ENCODE results near the gene SYNE4. TPM values are rescaled to one million over a fixed set of nuclear protein-coding genes. Genes with fewer than 3 reads are reported as not detected.

Gene SYNE4
- total and polyA plus RNA-seq, 9 of the 15 experiments (the other 6 are each of a cell fraction or from before 2014, with no cell fraction given), result 0.03 to 0.65 (median 0.29) TPM

GRCh38 chr19:36014012-36014924 lies 5.7 kb upstream of the SYNE4 start, which contains the start of gene ALKBH6 (continued):
- TF ChIP-seq FOXK2 (conservative IDR thresholded peaks at IDR 0.05 in 1 of 2, IDR thresholded peaks at IDR 0.05 in 1 of 2; ENCODE audit: low read depth in 2 of 2) (peak in 1 of 2 experiments; percentile 15; a peak in 1 of 4 replicates), ZHX1 (conservative IDR thresholded peaks at IDR 0.05; ENCODE audit: low read length) (no peak), TRIM24 (IDR thresholded peaks at IDR 0.05) (no peak), ZEB2 (IDR thresholded peaks at IDR 0.05) (no peak; the same call in 1 of the 2 replicates), STAT5B (CRISPR knock-in tag; IDR thresholded peaks at IDR 0.05) (no peak), KLF16 (IDR thresholded peaks at IDR 0.05) (no peak), SREBF2 (CRISPR knock-in tag; IDR thresholded peaks at IDR 0.05) (no peak), ZNF212 (CRISPR knock-in tag; IDR thresholded peaks at IDR 0.05) (no peak), HNRNPH1 (optimal IDR thresholded peaks at IDR 0.05; ENCODE audit: low read depth, low read length) (no peak), LARP7 (IDR thresholded peaks at IDR 0.05) (no peak), C11orf30 (IDR thresholded peaks at IDR 0.05; ENCODE audit: low read depth) (peak; percentile 56; the same call in 1 of the 2 replicates), SP1 (CRISPR knock-in tag; IDR thresholded peaks at IDR 0.05) (peak; percentile 94), HNRNPLL (IDR thresholded peaks at IDR 0.05; ENCODE audit: low read depth, low read length, poor library complexity, severe bottlenecking) (peak; percentile 32), E2F3 (CRISPR knock-in tag; IDR thresholded peaks at IDR 0.05) (no peak), SRSF7 (optimal IDR thresholded peaks at IDR 0.05; ENCODE audit: low read depth, low read length) (no peak), NFIX (CRISPR knock-in tag; IDR thresholded peaks at IDR 0.05; ENCODE audit: low read depth) (no peak), FOXA3 (CRISPR knock-in tag; conservative IDR thresholded peaks at IDR 0.05 in 1 of 2, IDR thresholded peaks at IDR 0.05 in 1 of 2) (no peak), ZNF232 (CRISPR knock-in tag; IDR thresholded peaks at IDR 0.05) (no peak)
- TF ChIP-seq, protein P1, sequence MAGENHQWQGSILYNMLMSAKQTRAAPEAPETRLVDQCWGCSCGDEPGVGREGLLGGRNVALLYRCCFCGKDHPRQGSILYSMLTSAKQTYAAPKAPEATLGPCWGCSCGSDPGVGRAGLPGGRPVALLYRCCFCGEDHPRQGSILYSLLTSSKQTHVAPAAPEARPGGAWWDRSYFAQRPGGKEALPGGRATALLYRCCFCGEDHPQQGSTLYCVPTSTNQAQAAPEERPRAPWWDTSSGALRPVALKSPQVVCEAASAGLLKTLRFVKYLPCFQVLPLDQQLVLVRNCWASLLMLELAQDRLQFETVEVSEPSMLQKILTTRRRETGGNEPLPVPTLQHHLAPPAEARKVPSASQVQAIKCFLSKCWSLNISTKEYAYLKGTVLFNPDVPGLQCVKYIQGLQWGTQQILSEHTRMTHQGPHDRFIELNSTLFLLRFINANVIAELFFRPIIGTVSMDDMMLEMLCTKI (IDR thresholded peaks at IDR 0.05; ENCODE audit: partially characterized antibody), result no peak
- TF ChIP-seq, protein P2, sequence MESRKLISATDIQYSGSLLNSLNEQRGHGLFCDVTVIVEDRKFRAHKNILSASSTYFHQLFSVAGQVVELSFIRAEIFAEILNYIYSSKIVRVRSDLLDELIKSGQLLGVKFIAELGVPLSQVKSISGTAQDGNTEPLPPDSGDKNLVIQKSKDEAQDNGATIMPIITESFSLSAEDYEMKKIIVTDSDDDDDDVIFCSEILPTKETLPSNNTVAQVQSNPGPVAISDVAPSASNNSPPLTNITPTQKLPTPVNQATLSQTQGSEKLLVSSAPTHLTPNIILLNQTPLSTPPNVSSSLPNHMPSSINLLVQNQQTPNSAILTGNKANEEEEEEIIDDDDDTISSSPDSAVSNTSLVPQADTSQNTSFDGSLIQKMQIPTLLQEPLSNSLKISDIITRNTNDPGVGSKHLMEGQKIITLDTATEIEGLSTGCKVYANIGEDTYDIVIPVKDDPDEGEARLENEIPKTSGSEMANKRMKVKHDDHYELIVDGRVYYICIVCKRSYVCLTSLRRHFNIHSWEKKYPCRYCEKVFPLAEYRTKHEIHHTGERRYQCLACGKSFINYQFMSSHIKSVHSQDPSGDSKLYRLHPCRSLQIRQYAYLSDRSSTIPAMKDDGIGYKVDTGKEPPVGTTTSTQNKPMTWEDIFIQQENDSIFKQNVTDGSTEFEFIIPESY (CRISPR knock-in tag; IDR thresholded peaks at IDR 0.05), result no peak
- TF ChIP-seq, protein P3, sequence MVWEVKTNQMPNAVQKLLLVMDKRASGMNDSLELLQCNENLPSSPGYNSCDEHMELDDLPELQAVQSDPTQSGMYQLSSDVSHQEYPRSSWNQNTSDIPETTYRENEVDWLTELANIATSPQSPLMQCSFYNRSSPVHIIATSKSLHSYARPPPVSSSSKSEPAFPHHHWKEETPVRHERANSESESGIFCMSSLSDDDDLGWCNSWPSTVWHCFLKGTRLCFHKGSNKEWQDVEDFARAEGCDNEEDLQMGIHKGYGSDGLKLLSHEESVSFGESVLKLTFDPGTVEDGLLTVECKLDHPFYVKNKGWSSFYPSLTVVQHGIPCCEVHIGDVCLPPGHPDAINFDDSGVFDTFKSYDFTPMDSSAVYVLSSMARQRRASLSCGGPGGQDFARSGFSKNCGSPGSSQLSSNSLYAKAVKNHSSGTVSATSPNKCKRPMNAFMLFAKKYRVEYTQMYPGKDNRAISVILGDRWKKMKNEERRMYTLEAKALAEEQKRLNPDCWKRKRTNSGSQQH (CRISPR knock-in tag; IDR thresholded peaks at IDR 0.05), result peak; percentile 47

All from K562 (cell line).